ENCODE results near the gene ACAP3. TPM values are rescaled to one million over a fixed set of nuclear protein-coding genes. Genes with fewer than 3 reads are reported as not detected.

ACAP3 gene
- total RNA-seq, 1 experiment from 2014 or later: 67.6 TPM

GRCh38 chr1:1307261-1307922 lies 338 bp downstream of the ACAP3 start:
- peak overlapping the region; percentile 74 for H3K27ac ChIP-seq (ENCODE audit: low read depth, low read length, poor library complexity, severe bottlenecking)

GRCh38 chr1:1306661-1307260 lies 969 bp downstream of the ACAP3 start:
- H3K9me3 ChIP-seq (ENCODE audit: low read depth, low read length, poor library complexity, severe bottlenecking): no peaks in the 10 kb centered on the region
- intact Hi-C loops (cut with micrococcal nuclease; ENCODE audit: unreplicated experiment): loop anchor here (5.0 to 10.0 kb wide), 2 partner anchors 184 to 282 kb away; partner anchors contain the start of gene AGRN
- peaks cover 6% of the 10 kb centered on the region for H3K36me3 ChIP-seq (ENCODE audit: insufficient read depth, low read length, poor library complexity, severe bottlenecking)
- no peak for DNase-seq (ENCODE audit: low spot score)
- no peaks in the 10 kb centered on the region for H3K27me3 ChIP-seq (replicated peaks; ENCODE audit: insufficient read depth, low read depth, low read length, poor library complexity)
- ChIA-PET POLR2A (ENCODE audit: low non-redundant PET) (no interaction called here), CTCF (no interaction called here)
- TF ChIP-seq, protein P1, sequence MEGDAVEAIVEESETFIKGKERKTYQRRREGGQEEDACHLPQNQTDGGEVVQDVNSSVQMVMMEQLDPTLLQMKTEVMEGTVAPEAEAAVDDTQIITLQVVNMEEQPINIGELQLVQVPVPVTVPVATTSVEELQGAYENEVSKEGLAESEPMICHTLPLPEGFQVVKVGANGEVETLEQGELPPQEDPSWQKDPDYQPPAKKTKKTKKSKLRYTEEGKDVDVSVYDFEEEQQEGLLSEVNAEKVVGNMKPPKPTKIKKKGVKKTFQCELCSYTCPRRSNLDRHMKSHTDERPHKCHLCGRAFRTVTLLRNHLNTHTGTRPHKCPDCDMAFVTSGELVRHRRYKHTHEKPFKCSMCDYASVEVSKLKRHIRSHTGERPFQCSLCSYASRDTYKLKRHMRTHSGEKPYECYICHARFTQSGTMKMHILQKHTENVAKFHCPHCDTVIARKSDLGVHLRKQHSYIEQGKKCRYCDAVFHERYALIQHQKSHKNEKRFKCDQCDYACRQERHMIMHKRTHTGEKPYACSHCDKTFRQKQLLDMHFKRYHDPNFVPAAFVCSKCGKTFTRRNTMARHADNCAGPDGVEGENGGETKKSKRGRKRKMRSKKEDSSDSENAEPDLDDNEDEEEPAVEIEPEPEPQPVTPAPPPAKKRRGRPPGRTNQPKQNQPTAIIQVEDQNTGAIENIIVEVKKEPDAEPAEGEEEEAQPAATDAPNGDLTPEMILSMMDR (conservative IDR thresholded peaks at IDR 0.05; ENCODE audit: low read depth, low read length): no peak
- TF ChIP-seq EZH2 (IDR thresholded peaks at IDR 0.05; ENCODE audit: borderline replicate concordance, low read depth, low read length, poor library complexity, severe bottlenecking): no peak
- peak overlapping the region; percentile 74 for H3K27ac ChIP-seq (ENCODE audit: low read depth, low read length, poor library complexity, severe bottlenecking)
- BruUV-seq (replicated peaks): no TSS peak
- peaks cover 39% of the 10 kb centered on the region for H3K4me1 ChIP-seq (ENCODE audit: insufficient read depth, low read length, poor library complexity, severe bottlenecking)
- H3K4me3 ChIP-seq (ENCODE audit: low read depth, low read length, poor library complexity, severe bottlenecking): peak overlapping the region; percentile 88

More at GRCh38 chr1:1307261-1307922, 338 bp downstream of the ACAP3 start:
- intact Hi-C loops (cut with micrococcal nuclease; ENCODE audit: unreplicated experiment): loop anchor here (5.0 to 10.0 kb wide), 2 partner anchors 185 to 283 kb away; partner anchors contain the start of gene AGRN
- no peak for DNase-seq (ENCODE audit: low spot score)
- Histone ChIP-seq H3K4me3 (ENCODE audit: low read depth, low read length, poor library complexity, severe bottlenecking) (peak overlapping the region; percentile 88), H3K4me1 (ENCODE audit: insufficient read depth, low read length, poor library complexity, severe bottlenecking) (peaks cover 39% of the 10 kb centered on the region), H3K9me3 (ENCODE audit: low read depth, low read length, poor library complexity, severe bottlenecking) (no peaks in the 10 kb centered on the region), H3K36me3 (ENCODE audit: insufficient read depth, low read length, poor library complexity, severe bottlenecking) (peaks cover 7% of the 10 kb centered on the region), H3K27me3 (replicated peaks; ENCODE audit: insufficient read depth, low read depth, low read length, poor library complexity) (no peaks in the 10 kb centered on the region)
- no TSS peak for BruUV-seq (replicated peaks)
- ChIA-PET POLR2A (ENCODE audit: low non-redundant PET) (no interaction called here), CTCF (no interaction called here)
- TF ChIP-seq, protein P1 (conservative IDR thresholded peaks at IDR 0.05; ENCODE audit: low read depth, low read length): no peak
- TF ChIP-seq EZH2 (IDR thresholded peaks at IDR 0.05; ENCODE audit: borderline replicate concordance, low read depth, low read length, poor library complexity, severe bottlenecking): no peak

DNA sequence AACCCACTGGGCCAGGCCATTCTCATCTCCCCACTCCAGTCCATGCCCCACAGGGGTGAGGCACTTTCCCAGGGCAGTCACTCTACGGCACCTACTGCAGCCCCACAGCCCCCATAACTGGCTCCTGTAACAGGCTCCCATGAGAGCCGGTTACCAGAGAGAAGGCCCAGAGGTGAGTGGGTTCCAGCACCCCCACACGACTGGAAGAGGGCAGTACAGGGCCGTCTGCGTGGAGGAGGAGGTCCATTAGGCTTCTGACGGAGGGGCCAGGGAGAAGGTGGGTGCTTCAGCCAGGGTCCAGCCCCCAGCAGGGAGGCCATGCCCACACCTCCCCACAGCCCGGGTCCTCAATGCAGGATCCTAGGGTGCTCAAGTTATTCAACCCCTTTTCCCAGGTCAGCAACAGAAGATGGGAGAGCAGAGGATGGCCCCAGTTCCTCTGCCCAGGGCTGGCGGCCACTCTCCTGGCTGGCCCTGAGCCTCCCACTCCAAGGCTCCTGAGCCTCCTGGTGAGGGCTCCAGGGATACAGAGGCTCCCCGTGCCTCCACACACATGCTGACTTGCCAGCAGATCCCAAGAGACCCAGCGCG lies 1.6 kb downstream of the ACAP3 start:
- DNase-seq (ENCODE audit: low spot score): peak; percentile 67
- no peak for TF ChIP-seq EZH2 (IDR thresholded peaks at IDR 0.05; ENCODE audit: borderline replicate concordance, low read depth, low read length, poor library complexity, severe bottlenecking)
- TF ChIP-seq, protein P1 (conservative IDR thresholded peaks at IDR 0.05; ENCODE audit: low read depth, low read length): peak; percentile 39
- ChIA-PET POLR2A (ENCODE audit: low non-redundant PET) (no interaction called here), CTCF (no interaction called here)
- peak overlapping the region; percentile 88 for H3K4me3 ChIP-seq (ENCODE audit: low read depth, low read length, poor library complexity, severe bottlenecking)
- BruUV-seq (replicated peaks): no TSS peak
- peak overlapping the region; percentile 89 for H3K27ac ChIP-seq (ENCODE audit: low read depth, low read length, poor library complexity, severe bottlenecking)
- intact Hi-C loops (cut with micrococcal nuclease; ENCODE audit: unreplicated experiment): loop anchor here (5.0 to 10.0 kb wide), 2 partner anchors 184 to 281 kb away; partner anchors contain the start of gene AGRN
- no peaks in the 10 kb centered on the region for H3K9me3 ChIP-seq (ENCODE audit: low read depth, low read length, poor library complexity, severe bottlenecking)
- no peaks in the 10 kb centered on the region for H3K36me3 ChIP-seq (ENCODE audit: insufficient read depth, low read length, poor library complexity, severe bottlenecking)
- no peaks in the 10 kb centered on the region for H3K27me3 ChIP-seq (replicated peaks; ENCODE audit: insufficient read depth, low read depth, low read length, poor library complexity)
- H3K4me1 ChIP-seq (ENCODE audit: insufficient read depth, low read length, poor library complexity, severe bottlenecking): peaks cover 39% of the 10 kb centered on the region
